ENCODE data around the gene NKD1. TPM values are rescaled to one million over a fixed set of nuclear protein-coding genes. Genes with fewer than 3 reads are reported as not detected.

The NKD1 gene
- polyA plus RNA-seq, 1 experiment = 0.11 TPM

DNA sequence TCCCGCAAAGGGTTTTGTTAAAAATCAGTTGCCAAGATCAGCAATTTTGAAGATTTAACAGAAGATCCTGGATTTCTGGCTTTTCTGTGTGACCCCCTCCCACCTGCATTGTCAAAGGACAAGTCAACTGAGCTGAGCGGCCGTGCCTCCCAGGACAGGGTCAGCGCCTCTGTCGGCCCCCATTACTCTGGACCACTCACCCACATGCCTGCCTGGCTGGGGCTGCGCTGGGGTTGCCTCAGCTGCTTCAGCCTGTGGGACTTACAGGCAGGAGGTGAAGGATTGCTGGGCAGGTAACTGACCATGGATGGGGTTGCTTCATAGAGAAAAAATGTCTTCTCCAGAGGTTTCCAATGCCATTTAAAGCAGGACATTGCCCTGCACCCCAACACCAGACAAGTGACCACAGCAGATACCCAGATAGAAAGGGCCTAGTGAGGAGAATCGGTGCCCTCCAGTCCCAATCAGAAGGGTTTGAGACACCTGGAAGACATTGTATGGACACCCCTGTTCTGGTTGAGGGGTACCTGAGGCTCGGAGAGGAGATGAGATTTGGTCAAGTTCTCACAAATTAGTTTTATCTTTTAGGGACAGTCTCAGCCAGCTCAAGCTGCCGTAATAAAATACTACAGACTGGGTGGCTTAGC lies 80.1 kb downstream of the NKD1 start:
- POLR2A ChIA-PET = no interaction called here
- TF ChIP-seq, protein P1, sequence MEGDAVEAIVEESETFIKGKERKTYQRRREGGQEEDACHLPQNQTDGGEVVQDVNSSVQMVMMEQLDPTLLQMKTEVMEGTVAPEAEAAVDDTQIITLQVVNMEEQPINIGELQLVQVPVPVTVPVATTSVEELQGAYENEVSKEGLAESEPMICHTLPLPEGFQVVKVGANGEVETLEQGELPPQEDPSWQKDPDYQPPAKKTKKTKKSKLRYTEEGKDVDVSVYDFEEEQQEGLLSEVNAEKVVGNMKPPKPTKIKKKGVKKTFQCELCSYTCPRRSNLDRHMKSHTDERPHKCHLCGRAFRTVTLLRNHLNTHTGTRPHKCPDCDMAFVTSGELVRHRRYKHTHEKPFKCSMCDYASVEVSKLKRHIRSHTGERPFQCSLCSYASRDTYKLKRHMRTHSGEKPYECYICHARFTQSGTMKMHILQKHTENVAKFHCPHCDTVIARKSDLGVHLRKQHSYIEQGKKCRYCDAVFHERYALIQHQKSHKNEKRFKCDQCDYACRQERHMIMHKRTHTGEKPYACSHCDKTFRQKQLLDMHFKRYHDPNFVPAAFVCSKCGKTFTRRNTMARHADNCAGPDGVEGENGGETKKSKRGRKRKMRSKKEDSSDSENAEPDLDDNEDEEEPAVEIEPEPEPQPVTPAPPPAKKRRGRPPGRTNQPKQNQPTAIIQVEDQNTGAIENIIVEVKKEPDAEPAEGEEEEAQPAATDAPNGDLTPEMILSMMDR (IDR thresholded peaks at IDR 0.05; ENCODE audit: insufficient read depth, low read depth, low read length) = no peak
- CTCF ChIA-PET = interaction anchor here (0.9 to 1.7 kb wide), 9 partner anchors 9 to 259 kb away, joined by 3 to 7 read pairs (median 4); no protein-coding TSS in a partner anchor

GRCh38 chr16:50629334-50629733 lies 81.1 kb downstream of the NKD1 start:
- Histone ChIP-seq H3K27me3 (ENCODE audit: control insufficient read depth, insufficient read depth, low read length) (no peaks in the 10 kb centered on the region), H3K36me3 (ENCODE audit: control insufficient read depth, insufficient read depth, low read length) (no peaks in the 10 kb centered on the region), H3K4me3 (ENCODE audit: low read depth, low read length) (no peak overlapping the region)
- ChIA-PET POLR2A (no interaction called here), CTCF (interaction anchor here (1.2 kb wide), 2 partner anchors 13 to 35 kb away, joined by 3 read pairs; no protein-coding TSS in a partner anchor)
- TF ChIP-seq, protein P1 (IDR thresholded peaks at IDR 0.05; ENCODE audit: insufficient read depth, low read depth, low read length) = no peak
- DNase-seq (ENCODE audit: low read depth) = no peak

More for the DNA sequence above, 80.1 kb downstream of the NKD1 start:
- Histone ChIP-seq H3K36me3 (ENCODE audit: control insufficient read depth, insufficient read depth, low read length) (no peaks in the 10 kb centered on the region), H3K27me3 (ENCODE audit: control insufficient read depth, insufficient read depth, low read length) (no peaks in the 10 kb centered on the region), H3K4me3 (ENCODE audit: low read depth, low read length) (no peak overlapping the region)
- no peak for DNase-seq (ENCODE audit: low read depth)

DNA sequence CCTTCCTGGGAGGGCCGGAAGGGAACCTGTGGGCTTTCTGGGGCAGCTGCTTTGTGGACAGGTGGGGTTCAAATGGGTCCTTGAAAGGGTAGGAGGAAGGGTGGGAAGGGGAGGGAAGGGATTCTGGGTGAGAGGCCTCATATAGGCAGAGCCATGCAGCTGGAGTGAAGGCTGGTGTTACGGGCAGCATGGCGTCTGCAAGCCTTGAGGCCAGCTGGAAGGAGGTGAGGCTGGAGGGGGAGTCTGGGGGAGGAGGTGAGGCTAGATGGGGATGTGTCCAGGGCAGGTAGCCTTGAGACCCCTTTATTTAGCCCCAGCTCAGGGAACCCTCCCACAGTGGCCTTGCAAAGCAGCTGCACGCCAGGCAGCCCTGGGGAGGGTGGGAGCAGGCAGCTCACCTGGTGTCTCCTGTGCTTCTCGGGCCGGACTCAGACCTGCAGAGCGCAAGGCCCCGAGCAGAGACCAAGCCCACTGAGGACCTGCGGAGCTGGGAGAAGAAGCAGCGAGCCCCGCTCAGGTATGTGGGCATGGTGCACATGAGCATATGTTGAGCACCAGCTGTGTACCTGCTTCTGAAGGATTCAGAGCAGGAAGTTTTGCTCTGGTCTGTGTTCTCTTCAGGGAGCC lies 82.3 kb downstream of the NKD1 start:
- Histone ChIP-seq H3K27me3 (ENCODE audit: control insufficient read depth, insufficient read depth, low read length) (no peaks in the 10 kb centered on the region; the same call in 1 of the 2 replicates), H3K4me3 (ENCODE audit: low read depth, low read length) (no peak overlapping the region), H3K36me3 (ENCODE audit: control insufficient read depth, insufficient read depth, low read length) (no peaks in the 10 kb centered on the region)
- TF ChIP-seq, protein P1 (IDR thresholded peaks at IDR 0.05; ENCODE audit: insufficient read depth, low read depth, low read length) = no peak
- ChIA-PET POLR2A (no interaction called here), CTCF (interaction anchor here (0.5 to 1.3 kb wide), 3 partner anchors 34 to 186 kb away, joined by 3 to 6 read pairs (median 3); no protein-coding TSS in a partner anchor)
- DNase-seq (ENCODE audit: low read depth) = no peak

DNA sequence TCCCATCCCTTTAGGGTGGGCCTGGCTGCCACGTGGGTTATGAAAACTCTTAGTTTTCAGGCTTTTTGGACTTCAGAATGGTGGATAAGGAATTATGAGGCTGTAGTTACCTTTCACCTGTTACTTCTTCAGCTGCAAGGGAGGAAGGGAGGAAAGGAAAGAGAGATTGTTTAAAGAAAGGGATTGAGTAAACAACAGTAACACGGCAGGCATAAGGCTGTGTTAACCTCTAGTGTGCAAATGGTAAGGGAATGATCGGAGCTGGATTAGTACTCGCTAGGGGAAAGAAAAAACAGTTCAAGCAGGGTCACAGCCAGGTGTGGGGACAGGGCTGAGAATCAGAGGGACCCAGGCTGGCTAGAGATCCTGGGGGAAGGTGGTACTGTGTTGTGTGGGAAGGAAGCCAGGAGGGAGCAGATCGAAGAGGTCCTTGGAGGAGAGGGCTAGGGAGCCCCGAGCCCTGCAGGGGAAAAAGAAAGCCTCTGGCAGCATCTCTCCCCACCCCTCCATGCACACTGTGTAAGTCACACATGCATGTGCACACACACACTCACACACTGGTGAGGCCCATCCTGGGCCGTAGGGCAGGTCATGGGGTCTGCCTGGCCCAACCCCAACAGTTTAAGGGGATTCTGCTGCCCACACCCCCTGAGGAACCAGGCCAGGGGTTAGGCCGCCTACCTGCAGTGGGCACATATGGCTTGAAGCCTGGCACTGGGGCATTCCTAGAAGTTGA lies 83.2 kb downstream of the NKD1 start:
- TF ChIP-seq, protein P1 (IDR thresholded peaks at IDR 0.05; ENCODE audit: insufficient read depth, low read depth, low read length) = no peak
- no peak for DNase-seq (ENCODE audit: low read depth)
- Histone ChIP-seq H3K36me3 (ENCODE audit: control insufficient read depth, insufficient read depth, low read length) (no peaks in the 10 kb centered on the region), H3K27me3 (ENCODE audit: control insufficient read depth, insufficient read depth, low read length) (no peaks in the 10 kb centered on the region; the same call in 1 of the 2 replicates), H3K4me3 (ENCODE audit: low read depth, low read length) (no peak overlapping the region)
- ChIA-PET POLR2A (no interaction called here), CTCF (no interaction called here)

GRCh38 chr16:50631985-50632576 lies 83.9 kb downstream of the NKD1 start:
- Histone ChIP-seq H3K36me3 (ENCODE audit: control insufficient read depth, insufficient read depth, low read length) (no peaks in the 10 kb centered on the region), H3K27me3 (ENCODE audit: control insufficient read depth, insufficient read depth, low read length) (no peaks in the 10 kb centered on the region; the same call in 1 of the 2 replicates), H3K4me3 (ENCODE audit: low read depth, low read length) (no peak overlapping the region)
- ChIA-PET CTCF (no interaction called here), POLR2A (no interaction called here)
- no peak for DNase-seq (ENCODE audit: low read depth)
- TF ChIP-seq, protein P1 (IDR thresholded peaks at IDR 0.05; ENCODE audit: insufficient read depth, low read depth, low read length) = no peak

Data from BJ (cell line).